Urothelium cell line (cell line): Measurements from ENCODE around the gene GFER.

Experiments
- DNase-seq: peaks from one replicate; pipeline ENCODE4 v3.0.0; 2011; ENCODE audit warnings: low spot score, mixed read lengths
- FAIRE-seq: peaks from 2 replicates; lab custom pipeline; 2011; peaks lifted over from hg19 to GRCh38; lab: Jason Lieb, UNC

Gene GFER

DNA sequence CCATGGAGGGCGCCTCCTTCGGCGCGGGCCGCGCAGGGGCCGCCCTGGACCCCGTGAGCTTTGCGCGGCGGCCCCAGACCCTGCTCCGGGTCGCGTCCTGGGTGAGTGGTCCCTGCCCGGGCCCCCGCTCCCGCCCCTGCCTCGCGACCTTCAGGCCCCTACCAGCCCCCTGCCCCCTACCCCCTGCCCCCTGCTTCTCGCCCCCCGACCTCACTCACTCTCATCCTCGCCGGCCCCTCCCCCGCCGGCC lies 6.0 kb downstream of the GFER start:
- FAIRE-seq (no peak), DNase-seq (no peak)

DNA sequence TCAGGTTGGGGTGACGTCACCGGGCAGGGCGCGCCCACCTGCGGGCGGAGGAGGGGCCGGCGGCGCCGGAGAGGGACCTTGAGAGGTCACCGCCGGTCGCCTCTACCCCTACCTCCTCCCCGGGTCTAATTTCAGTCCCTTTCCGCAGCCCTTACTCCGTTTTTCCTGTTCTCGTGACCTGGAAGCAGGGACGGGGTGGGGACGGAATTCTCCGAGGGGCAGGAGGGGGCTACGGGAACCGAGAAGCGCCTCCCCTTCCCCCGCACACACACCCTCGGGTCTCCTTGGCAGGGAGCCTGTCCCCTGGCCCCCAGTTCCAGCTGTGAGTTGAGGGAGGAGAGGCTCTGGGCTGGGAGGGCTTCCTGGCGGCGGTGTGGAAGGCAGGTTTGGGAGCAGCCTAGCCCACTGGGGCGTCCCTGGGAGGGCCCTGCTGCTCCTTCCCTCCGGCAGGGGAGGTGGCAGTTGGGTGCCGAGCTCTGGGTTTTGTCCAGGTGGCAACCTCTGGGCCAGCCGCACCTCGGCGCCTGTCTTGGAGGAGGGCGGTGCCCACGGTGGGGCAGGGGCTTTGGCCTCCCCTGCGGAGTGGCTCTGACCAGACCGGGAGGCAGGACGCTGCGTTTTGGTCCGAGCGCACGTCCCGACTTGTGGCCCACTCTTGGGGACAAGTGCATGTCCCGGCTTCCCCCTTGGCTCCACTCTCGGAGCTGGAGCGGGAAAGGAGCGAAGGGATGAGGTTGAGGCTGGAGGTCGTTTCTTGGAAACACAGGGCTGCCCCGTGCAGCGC lies 6.5 kb downstream of the GFER start:
- FAIRE-seq (no peak), DNase-seq (peak; percentile 65)

DNA sequence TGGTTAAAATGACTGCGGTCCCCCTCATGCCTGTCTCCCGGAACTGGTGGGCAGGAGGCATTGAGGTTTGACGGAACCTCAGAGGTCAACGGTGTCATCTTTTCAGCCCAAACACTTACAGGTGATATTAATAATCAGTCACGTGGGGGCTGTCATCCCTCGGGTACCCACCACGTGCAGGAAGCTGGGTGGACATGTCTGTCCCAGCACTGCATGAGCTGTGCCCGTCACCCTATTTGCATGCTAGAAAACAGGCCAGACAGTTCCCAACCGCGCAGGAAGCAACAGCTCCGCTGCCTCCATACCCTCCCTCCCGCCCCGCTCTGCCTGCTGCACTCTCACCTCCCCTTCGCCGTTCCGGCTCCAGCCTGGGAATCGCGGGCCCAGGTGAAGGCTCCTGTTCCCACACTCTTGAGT lies 7.2 kb downstream of the GFER start:
- FAIRE-seq (no peak), DNase-seq (no peak)

DNA sequence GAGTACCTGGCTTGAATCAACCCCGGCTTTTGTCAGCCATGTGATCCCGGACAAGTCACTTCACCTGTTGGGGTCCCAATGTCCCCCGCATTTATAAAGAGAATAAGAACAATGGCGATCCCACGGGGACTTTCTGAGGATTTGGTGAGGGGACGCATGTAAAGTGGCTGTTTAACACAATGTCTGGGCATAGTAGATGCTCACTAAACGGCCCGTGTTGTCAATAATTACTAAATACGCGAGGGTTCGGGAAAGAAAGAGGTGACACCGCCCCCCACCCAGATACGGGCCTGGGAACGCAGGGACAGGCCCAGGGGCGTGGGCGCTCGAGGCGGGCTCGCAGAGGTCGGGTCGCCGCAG lies 7.6 kb downstream of the GFER start:
- FAIRE-seq (no peak), DNase-seq (no peak)

DNA sequence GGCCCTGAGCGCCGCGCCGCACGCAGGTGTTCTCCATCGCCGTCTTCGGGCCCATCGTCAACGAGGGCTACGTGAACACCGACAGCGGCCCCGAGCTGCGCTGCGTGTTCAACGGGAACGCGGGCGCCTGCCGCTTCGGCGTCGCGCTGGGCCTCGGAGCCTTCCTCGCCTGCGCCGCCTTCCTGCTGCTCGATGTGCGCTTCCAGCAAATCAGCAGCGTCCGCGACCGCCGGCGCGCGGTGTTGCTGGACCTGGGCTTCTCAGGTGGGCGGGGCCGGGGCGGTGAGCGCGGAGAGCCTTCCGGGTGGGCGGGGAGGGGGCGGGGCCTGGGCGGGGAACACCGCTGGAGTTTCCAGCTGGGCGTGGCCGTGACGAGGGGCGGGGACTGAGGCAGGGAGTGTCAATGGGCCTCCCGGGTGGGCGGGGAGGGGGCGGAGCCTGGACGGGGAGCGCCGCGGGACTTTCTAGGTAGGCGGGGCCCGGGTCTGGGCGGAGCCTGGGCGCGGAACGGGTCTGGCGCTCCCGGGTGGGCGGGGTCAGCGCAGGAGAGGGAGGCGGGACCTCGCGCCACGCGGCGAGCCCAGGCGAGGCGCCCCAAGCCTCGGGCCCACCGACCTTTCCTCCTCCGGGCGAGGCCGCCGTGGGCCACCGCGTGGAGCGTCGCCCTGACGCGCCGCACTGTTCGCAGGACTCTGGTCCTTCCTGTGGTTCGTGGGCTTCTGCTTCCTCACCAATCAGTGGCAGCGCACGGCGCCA lies 8.1 kb downstream of the GFER start:
- FAIRE-seq (no peak), DNase-seq (peak; percentile 67)

DNA sequence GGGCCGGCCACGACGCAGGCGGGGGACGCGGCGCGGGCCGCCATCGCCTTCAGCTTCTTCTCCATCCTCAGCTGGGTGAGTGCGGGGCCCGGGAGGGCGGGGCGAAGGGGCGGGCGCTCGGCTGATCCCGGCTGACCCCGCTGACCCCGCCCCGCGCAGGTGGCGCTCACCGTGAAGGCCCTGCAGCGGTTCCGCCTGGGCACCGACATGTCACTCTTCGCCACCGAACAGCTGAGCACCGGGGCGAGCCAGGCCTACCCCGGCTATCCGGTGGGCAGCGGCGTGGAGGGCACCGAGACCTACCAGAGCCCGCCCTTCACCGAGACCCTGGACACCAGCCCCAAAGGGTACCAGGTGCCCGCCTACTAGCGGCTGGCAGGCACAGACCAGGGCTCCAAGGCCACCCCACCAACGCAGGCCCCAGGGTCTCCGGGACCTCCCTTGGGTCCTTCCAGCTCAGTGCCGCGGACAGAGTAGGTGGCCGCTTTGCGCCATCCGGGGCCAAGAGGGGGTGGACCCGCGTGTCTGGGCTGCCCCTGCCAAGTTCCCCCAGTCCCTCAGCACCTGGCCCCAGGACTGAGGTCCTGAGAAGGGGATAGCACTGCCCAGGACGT lies 8.8 kb downstream of the GFER start:
- no peak for FAIRE-seq
- no peak for DNase-seq

DNA sequence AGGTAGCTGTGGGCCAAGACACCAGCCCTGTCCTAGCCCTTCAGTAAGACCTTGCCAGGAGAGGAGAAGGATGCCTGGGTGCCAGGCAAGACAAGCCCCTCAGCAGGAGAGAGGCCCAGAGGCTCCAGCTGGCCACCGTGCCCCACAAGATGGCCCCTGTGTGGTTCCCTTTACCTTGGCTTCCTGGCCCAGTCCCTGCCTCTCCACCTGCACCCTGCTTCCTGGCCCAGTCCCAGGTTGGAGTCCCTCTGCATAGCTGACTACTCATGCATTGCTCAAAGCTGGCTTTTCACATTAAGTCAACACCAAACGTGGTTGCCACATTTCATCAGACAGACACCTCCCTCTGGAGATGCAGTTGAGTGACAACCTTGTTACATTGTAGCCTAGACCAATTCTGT lies 9.7 kb downstream of the GFER start:
- no peak for FAIRE-seq

DNA sequence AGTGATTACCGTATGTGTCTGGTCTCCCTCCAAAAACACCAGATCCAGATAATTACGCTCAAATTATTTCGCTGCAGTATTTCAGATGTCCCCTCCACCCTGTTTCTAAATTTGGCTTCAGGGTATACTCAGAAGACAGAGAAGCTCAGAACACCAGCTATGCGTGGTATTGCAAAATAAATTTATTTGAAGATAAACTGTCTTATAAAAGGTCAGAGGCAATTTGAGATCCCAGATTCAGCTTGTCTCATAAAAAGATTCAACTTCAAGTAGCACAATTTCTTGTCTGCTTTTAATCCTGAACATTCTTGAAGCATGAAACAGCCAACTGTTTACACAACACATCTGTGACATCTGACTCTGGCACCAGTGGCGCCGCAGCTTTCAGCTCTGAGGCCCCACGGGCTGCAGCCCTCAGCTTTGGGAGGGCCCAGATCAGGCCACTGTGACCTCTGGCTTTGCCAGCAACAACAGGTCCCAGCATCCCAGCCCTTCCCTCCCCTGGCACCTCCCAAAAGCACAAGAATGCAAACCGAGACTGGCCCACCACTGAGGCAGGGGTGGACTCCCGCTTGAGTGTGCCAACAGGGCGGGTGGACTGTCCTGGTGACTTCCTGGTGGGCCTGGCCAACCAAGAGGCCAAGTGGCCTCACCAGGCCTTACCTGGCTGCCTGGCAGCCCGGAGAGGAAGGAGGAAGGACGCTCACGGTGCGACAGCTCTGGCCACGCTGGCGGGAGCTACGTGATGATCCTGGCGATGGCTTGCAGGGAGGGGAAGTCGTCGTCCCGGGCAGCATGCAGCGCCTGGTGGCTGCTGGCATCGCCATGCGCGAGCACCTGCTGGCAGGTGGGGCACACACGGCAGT lies 13.7 kb downstream of the GFER start:
- FAIRE-seq (no peak), DNase-seq (no peak)

More for the DNA sequence above, 9.7 kb downstream of the GFER start:
- no peak for DNase-seq

DNA sequence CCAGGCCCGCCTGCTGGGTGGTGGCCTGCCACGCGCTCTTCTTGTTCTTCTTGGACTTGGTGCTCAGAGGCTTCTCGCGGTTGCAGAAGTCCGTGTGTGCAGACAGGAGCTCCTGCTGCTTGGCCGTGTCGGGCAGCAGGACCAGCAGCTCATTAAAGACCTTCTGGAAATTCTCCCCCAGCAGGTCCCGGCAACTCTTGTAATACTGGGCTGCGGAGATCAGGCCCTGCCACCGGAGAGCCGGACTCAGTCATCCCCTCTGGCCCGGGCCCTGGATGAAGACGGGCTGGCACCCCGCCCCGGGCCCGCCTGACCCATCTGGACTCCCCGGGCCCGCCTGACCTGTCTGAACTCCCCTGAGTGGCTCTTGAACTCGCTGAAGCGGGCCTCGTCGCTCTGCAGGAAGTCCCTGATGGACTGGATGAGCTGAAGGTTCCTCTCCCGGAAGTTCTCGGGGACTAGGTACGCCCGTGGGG lies 14.4 kb downstream of the GFER start:
- no peak for DNase-seq
- no peak for FAIRE-seq

DNA sequence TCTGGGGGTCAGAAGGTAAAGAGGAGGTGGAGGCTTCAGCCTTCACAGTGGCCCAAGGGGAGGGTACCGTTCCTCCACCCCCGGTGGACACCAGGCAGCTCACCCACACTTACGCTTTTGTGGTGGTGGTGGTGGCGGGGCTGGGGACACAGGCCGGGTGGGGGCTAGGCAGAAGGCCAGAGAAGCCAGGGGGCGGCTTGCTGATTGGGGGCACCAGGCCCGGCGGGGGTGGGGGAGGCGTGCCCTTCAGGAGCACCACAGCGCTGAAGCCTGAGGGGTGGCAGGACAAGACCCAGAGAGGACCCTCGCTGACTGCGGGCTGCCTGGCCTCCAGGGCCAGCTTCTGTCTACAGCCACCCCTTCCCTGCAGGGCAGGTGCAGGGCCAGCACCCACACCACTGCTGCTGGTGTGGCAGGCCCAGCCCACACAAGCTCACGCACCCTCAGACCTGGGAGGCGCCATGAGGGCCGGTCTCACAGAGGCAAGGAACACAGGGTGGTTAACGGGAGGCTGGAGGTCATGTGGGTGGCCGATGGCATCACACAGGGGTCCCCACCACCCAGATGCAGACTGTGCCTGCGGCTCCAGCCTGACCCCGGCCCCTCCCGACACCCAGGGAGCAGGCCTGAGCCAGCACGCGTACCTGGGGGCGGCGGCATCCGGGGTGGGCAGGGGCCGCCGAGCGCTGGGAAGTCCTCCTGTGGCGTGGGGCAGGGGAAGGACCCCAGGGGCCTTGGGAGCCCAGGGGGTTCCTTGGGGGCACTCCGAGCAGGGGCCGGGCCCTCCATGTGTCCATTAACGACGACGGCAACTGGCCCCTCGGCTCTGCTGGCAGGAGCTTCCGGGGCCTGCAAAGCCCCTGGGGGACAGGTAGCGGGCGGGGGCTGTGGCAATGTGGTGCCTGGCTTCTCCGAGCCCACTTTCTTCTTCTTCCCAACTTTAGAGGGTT lies 15.1 kb downstream of the GFER start:
- FAIRE-seq: no peak

DNA sequence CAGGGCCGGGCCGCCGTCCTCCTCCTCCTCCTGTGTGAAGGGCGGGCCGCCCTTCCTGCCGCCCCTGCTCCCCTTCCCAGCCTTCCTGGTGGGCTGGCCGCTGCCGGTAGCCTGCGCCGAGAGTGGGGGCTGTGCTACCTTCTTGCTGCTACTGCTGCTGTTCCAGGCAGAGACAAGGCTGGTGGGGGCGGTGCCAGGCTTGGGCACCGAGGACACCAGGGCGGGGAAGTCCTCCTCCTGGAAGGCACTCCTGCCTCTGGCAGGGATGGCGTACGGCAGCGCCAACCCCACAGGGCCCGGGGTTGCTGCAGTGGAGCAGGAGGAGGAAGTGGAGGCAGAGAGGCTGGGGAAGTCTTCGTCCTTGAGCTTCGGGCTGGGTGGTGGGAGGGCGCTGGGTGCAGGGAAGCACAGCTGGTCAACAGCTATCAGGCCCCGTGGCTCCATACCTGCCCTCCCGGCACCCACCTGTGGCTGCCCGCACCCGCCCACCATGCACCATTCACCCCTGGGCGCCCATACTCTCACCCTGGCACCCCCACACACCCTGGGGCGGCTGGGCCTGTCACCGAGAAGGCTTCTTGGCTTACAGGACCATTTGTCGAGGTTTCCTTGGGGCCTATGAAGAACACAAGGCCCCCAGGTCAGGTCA lies 16.0 kb downstream of the GFER start:
- FAIRE-seq: no peak
- DNase-seq: no peak

More for the DNA sequence above, 15.1 kb downstream of the GFER start:
- no peak for DNase-seq

DNA sequence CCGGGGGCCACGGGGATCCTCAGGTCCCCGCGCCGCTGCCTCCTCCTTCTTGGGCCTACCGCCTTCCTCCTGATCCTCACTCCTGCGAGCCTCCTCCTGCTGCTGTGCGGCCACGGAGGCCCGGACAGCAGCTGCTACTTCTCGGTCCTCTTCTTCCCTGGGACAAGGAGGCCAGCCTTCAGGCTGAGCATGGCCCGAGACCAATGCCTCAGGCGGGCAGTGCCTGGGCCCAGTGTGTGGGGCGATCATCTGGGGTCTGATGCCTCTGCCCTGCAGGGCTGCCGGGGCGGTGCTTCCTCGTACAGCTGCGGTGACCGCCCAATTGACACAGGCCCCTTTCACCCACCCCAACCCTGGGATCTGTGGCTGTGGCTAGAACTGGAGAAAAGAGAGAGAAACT lies 17.0 kb downstream of the GFER start:
- no peak for FAIRE-seq
- no peak for DNase-seq

DNA sequence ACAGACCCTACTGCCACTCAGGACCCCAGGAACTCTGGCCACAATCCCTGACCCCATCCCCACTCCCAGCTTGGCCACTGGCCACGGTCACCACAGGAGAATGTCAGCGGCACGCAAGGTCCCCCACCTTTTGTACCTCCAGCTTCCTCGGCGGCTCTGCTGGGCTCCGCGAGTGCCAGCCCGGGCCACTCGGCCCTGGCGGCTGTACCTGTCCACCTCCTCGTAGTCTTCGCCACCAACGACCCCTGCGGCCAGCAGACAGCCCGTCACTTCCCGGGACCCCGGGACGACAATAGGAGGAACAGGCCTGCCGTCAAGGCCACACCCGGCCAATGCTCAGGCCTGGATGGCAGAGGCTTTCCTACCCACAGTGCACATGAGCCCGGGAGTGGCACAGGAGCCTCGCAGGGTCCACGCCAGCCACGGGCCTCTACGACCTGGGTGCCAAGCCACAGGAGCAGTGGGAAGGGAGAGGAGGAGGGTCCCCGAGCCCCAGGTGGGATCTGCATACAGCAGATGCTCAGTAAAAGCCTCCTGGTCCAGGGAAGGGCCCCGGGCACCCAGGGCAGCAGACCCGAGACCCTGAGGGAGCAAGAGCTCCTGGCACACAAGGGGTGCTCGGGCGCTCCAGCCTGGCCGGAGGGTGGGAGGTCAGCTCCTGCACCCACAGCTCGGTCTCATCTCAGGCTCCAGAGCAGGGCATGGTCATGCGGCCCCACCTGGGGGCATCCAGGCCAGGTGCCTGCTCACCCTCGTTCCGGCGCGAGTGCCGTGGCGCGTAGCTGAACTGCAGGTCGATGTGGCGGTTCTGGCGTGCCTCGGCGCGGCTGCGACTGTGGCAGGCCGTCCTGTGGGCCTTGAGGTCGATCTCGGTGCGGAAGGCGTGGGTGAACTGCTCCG lies 17.7 kb downstream of the GFER start:
- FAIRE-seq (peak; percentile 72), DNase-seq (no peak)

DNA sequence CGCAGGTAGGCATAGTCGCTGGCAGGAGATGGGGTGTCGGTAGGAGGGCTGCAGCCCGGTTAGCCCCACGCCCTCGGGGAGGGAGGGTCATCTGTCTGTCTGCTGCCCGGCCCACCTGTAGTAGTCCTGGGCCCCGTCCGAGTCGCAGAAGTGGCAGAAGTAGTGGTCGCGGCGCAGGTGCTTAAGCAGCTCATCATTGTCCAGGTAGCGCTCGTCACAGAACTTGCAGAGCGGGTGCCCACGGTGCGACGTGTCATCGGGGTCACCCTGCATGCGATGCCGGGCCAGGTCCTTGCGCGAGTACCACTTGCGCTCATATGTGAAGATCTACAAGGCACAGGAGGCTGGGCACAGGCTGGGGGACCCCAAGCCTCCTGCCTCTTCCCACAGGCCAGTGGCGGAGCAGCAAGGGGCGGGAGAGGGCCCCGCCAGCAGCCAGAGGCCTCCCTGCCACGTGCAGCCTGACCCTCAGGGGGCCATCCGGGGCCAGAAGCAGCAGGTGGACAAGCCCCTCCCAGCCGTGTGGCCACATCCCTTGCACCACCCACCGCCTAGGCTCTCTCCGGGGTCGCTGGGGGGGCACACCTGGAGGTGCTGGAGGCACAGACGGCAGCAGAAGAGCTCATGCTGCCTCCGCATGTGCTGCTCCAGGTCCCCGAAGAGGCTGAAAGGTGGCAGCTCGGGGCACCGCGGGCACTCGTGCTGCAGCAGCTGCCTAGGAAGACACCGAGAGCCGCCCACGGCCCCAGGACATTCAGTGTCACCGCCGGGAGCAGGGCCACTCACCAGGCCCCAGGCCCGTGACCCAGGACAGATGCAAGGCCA lies 18.6 kb downstream of the GFER start:
- FAIRE-seq: no peak
- DNase-seq: no peak

DNA sequence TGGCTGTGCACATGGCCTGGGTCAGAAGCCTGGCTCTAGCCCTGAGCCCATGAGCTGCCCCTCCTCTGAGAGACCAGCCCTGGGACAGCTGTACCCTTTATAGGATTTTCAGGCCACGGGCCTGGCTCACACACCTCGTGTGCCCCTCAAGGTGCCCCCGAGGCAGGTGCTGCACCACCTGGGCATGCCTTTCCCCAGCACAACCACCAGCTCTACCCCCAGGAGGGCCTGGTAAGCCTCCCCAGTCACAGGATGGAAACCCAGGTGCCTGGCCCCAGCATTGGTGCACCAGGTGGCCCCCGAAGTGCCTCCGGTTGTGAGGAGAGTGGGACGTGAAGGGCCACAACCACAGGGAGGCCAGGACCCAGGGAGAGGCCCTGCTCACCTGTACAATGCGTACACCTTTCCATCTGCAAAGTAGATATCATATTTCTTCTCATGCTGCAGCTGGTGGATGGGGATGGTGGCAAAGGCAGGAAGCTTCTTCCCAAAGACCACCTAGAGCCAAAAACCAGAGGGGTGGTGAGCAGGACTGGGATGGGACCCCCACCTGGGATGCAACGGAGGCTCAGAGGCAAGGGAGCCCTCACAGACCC lies 19.3 kb downstream of the GFER start:
- FAIRE-seq (no peak), DNase-seq (no peak)

DNA sequence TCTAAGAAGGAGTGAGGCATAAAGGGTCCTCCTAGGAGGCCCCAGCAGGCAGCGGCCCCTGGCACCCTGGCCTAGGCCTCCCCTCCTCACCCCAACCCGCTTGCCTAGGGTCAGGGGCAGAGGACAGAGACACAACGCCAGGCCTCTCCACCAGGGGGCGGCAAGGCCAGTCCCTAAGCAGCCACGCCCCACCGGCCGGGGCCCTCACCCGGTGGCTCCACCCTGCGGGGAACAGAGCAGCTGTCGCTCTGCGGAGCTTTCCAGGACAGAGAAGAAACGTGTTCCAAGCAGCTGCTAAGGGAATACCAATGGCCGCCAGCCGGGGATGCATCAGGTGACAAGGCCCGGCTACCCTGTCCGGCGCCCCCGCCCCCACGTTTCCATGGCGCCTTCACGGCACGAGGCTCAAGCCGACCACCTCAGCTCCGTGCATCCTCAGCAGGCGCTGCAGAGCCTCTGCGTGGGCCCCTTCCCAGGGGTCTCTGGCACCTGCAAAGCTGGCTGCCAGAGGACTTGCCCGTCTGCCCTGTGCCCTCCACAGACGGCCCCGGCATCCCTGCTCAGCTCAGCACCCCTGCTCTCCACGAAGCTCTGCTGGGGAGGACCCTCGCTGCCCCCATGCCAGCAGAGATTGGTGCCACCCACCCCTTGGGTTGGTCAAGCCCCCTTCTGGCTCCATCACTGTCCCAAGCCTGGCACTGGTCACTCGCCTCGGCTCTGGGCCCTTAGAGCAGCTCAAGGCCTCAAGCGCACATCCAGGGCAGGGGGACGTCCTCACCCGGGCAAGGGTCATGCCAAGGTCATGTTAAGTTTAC lies 20.0 kb downstream of the GFER start:
- FAIRE-seq (peak; percentile 17), DNase-seq (peak; percentile 95)
